DMS153 (cell line): ENCODE measurements around the gene FGD5.

ENCODE experiments used
- DNase-seq: peaks from one replicate; lab custom pipeline; 2025; lab: John Stamatoyannopoulos, UW

The FGD5 gene

DNA sequence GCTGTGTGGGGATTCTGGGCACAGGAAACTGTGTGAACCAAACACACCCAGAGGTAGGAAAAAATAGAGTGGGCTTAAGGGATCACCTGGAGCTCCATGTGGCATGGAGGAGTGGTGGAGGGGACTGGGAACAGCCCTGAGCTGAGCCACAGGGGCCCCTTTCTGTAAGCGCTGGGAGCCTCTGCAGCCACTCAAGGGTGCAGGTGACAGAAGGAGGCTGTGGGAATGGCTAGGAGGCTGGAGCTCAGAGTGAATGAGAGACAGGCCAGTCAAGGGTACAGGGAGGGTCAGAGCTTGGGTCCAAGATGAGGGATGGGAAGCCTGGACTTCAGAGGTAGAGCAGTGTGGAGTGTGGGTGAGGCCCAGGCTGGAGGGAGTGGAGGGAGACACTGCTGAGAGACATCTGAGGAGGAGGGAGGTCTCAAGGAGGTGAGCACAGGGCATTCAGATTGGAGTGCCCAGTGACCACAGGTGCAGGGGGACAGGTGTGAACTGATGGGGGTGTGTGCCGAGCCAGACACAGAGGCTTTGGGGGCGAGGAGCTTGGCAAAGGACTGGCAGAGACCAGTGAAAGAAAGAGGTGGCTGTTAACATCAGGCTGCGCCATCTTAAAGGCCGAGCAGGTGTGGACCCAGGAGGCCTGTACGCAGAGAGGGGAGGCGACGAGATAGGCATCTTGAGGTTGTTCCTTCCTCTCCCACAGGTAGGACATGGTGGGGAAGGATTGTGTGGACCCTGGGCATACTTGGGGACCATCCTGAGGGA, 56.8 kb downstream of the FGD5 start:
- DNase-seq: no peak

- peak; percentile 31 for DNase-seq
These were observed 58.2 kb downstream of the FGD5 start for GRCh38 chr3:14876921-14877333.

GRCh38 chr3:14877469-14877868, 58.7 kb downstream of the FGD5 start:
- no peak for DNase-seq

DNA sequence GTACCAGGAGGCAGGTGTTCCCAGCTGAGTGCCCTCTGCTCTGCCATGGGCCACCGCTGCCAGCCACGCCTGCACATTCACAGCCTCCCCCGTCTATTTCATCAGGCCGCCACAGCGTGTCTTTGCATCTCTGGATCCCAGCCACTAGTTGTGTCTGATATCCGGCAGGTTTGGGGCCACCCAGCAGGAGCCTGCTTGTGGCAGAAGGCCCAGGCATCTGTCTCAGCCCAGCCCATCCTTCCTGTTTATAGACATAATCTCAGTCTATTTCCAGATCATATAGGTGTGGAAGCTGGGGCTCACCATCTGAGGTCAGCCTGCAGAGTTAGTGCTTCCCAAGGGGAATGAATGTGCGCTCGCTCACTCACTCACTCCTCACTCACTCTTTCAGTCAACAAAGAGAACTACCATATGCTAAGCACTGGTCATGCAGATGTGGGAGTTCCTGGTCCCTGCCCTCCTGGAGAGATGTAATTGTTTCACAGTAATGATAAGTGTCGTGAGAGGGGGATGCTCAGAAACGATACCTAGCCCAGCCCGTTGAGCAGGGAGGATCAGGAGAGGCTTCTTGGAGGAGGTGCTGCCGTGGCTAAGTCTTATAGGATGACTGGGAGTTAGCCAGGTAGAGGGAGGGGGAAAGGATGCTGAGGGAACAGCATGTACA, 60.6 kb downstream of the FGD5 start:
- DNase-seq: no peak

- no peak for DNase-seq
These were observed 61.8 kb downstream of the FGD5 start for GRCh38 chr3:14880447-14881106.

DNA sequence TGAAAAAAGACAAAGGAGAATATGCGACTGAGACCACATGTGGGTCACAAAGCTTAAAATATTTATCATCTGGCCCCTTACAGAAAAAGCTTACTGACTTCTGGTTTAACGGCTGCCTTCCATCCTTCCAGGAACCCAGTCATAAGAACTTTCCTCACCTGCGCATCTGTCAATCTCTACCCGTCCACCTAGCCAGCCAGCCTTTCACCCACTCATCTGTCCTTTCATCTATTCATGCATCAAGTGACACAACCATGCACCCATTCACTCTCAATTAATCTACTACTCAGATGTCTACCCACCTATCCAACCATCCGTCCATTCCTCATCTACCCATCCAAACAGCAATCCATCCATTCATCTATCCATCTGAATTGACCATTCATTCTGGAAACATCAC, 64.5 kb downstream of the FGD5 start:
- DNase-seq: no peak

DNA sequence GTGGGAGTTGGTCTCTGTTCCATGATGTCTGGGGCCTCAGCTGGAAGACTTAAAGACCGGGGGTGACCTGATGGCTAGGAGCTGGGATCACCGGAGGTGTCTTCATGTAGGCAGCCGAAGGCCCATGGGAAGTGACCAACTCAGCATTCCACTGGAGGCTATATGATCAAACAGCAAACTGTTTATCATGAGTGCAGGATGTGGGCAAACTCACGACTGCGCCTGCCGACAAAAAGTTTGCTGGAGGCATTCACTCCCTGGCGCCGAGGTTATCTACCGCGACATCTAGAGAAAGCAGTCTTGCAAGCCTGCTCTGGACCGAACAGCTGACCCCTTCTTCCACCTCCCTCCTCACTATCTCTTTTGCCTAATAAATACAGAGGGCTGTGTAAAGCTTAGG, 65.9 kb downstream of the FGD5 start:
- no peak for DNase-seq

DNA sequence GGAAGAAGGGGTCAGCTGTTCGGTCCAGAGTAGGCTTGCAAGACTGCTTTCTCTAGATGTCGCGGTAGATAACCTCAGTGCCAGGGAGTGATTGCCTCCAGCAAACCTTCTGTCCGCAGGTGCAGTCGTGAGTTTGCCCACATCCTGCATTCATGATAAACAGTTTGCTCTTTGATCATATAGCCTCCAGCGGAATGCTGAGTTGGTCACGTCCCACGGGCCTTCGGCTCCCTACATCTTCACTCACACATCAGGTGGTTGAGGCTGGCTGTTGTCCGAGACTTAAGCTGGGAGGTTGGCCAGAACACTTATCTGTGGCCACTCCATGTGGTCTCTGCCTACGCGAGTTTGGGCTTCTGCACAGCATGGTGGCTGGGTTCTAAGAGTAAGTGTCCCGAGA, 66.5 kb downstream of the FGD5 start:
- DNase-seq: no peak

DNA sequence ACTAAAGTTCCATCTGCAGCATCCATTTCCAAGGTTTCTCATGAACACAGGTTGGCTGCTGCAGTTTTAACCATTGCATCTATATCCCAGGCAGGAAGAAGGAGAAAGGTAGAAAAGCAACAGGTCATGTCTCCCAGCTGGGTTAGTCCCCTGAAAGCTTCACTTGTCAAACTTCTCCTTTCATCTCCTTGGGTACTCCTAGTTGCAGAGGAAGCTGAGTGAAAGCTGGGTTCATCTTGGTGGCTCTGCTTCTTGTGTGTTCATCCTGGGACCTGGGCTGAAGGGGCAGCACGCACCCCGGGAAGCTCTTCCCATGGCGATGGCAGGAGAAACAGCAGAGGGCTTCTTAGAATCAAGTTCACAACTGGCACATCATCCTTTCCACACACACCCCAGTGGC, 67.3 kb downstream of the FGD5 start:
- no peak for DNase-seq

GRCh38 chr3:14889205-14889604, 70.4 kb downstream of the FGD5 start:
- no peak for DNase-seq

DNA sequence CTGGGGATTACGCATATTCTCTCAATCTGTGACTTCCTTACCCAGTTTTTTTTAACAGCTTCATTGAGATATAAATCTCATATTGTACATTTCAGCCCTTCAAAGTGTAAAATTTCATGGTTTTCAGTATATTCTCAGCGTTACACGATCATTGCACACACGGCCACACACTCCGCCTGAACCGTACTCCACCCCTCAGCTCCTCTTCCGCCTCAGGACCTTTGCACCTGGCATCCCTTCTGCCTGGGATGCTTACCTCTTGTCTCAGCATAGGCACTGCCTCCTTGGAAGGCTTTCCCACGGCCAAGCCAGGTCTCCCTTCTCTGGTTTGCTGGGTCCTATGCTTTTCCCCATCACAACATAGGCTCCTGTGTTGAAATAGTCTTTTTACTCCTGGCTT, 71.2 kb downstream of the FGD5 start:
- DNase-seq: no peak

DNA sequence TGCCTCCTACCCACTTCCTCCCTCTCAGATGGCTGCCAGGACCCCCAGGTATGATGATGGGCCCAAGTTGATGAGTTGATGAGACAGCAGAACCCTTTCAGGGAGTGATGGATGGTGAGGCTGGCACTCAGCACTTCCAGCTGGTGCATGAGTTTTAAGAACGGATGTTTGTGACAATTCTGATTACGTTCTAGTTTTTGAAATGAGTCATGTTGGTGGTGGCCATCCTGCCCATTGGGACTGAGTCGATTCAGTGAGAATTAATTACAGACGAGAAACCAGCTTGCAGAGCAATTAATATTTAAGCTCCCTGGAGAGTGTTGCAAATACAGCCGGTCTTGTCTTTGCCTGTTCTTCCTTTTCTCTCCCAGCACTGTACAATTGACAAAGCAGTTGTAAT, 71.7 kb downstream of the FGD5 start:
- no peak for DNase-seq

GRCh38 chr3:14891135-14892132, 72.7 kb downstream of the FGD5 start:
- DNase-seq: no peak

- DNase-seq: no peak
These were observed 73.5 kb downstream of the FGD5 start for GRCh38 chr3:14892226-14892625.

DNA sequence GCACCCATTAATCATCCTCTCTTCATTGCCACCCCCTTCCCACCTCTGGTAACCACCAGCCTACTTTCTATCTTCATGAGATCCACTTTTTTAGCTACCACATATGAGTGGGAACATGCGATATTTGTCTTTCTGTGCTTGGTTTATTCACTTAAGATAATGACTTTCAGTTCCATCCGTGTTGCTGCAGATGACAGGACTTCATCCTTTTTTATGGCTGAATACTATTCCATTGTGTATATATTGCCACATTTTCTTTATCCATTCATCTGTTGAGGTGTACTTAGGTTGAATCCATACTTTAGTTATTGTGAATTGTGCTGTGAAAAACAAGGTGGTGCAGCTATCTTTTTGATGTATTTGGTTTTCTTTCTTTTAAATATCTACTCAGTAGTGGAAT, 75.3 kb downstream of the FGD5 start:
- no peak for DNase-seq

DNA sequence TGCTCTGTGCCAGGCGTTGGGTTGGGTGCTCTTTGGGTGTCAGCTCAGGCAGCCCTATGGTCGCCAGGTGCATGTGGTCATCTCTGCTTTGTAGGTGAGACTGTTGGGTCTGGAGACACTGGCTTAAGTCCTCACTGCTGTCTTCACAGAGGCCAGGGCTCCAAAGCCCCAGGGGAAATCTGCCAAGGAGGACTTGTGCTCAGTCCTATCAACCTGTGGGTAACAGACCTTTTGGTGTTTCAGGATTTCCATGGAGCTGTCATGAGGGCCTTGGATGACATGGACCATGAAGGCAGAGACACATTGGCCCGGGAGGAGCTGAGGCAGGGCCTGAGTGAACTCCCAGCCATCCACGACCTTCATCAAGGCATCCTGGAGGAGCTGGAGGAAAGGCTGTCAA, 78.5 kb downstream of the FGD5 start:
- no peak for DNase-seq

- no peak for DNase-seq
These were observed 80.2 kb downstream of the FGD5 start for GRCh38 chr3:14898929-14899328.

- no peak for DNase-seq
These were observed 81.3 kb downstream of the FGD5 start for GRCh38 chr3:14899993-14900618.

- DNase-seq: no peak
These were observed 82.4 kb downstream of the FGD5 start for GRCh38 chr3:14900881-14901873.

GRCh38 chr3:14902719-14903118, 84.0 kb downstream of the FGD5 start:
- no peak for DNase-seq
